Dermis blood vessel endothelial cell (primary cell): ENCODE results near the gene PLEKHJ1. TPM values are rescaled to one million over a fixed set of nuclear protein-coding genes. Genes with fewer than 3 reads are reported as not detected.

Source experiments
- DNase-seq: peaks from one replicate; pipeline ENCODE4 v3.0.0; 2010
- total RNA-seq: library from RNA; depleted of rRNA; stranded (reverse); fragments of >200 nt; gene quantifications from 2 replicates; pipeline ENCODE4 v1.2.3, GENCODE V29; 2014

Gene PLEKHJ1
- total RNA-seq, 1 donor from 2014 or later, result 84.9 TPM

- peak; percentile 98 for DNase-seq
Measured at GRCh38 chr19:2269244-2270156, 33.4 kb upstream of the PLEKHJ1 start.

DNA sequence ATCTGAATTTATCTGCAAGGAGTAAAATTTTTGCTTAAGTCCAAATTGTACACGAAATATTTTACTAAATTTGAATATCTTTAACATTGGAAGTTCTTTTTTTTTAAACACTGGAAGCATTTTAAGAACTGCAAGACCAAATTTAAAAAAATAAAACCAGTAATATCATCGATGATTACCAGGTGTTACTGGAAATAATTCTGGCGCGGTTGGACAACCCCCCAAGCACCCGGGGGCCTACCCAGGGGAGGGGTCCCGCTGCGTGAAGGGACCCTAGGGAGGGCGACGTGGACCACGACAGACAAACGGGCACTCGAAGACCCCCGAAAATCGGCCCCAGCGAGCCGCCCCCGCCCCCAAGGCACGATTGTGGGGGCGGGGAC, 32.7 kb upstream of the PLEKHJ1 start:
- DNase-seq, result no peak

DNA sequence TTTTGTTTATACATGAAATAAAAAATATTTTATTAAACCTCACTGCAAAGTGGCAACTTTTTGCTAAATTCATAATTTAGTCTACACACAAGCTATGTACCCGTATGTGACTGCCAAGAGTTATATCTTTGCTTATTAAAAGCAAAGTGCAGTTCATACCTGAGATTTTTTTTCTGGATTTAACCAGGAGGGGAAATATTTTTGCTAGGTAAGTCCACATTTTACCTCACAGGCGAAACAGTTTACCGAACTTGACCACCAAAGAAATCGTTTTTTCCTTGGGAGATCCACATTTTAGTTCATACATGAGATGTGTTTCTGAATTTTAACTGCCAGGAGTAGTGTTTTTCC, 32.3 kb upstream of the PLEKHJ1 start:
- DNase-seq, result no peak

DNA sequence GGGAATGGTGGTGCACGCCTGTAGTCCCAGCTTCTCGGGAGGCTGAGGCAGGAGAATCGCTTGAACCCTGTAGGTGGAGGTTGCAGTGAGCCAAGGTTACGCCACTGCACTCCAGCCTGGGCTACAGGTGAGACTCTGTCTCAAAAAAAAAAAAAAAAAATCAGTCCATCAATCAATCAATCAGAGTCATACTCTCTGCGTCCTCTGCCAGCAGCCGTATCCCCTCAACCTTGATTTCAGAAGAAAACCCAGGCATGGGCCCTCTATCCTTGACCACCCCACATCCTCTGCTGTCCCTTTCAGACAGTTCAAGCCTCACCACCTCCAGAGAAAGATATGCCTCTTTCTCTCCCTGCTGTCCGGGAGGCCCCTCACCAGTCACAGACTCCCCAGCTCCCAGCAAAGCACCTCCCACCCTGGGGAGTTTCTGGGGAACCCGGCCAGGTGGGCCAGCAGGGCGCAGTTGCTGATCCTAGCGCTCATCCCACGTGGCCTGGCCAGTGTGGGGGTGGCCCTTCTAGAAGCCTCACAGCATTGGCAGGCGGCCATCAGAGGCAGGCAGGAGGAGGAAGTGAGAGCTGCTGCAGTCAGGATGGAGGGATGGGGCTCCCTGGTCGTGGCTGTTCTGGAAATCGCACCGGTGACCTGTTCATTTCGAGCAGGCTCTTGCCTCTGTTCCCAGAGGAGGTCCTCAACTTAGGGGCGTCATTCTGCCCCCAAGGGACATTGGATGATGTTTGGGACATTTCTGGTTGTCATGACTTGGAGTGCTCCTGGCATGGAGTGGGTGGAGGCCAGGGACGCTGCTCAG, 30.3 kb upstream of the PLEKHJ1 start:
- DNase-seq, result peak; percentile 84

- DNase-seq, result peak; percentile 73
Measured at GRCh38 chr19:2261438-2262172, 25.5 kb upstream of the PLEKHJ1 start.

DNA sequence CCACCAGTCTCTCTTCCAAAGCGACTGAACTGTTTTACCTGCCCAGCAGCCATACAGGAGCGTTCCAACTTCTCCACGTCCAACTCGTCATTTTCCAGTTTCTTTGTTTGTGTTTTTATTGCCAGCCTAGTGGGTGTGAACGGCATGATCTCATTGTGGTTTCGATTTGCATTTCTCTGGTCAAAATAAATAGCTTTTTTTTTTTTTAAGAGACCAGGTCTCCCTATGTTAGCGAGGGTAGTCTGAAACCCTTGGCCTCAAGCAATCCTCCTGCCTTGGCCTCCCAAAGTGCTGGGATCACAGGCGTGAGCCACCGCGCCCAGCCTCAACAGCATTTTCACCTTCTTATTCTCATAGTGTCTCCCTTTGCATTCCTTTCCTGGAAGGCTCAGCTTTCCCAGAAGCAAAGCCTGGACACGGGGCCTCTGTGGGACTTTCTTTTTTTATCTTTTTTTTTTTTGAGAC, 24.2 kb upstream of the PLEKHJ1 start:
- DNase-seq, result no peak

DNA sequence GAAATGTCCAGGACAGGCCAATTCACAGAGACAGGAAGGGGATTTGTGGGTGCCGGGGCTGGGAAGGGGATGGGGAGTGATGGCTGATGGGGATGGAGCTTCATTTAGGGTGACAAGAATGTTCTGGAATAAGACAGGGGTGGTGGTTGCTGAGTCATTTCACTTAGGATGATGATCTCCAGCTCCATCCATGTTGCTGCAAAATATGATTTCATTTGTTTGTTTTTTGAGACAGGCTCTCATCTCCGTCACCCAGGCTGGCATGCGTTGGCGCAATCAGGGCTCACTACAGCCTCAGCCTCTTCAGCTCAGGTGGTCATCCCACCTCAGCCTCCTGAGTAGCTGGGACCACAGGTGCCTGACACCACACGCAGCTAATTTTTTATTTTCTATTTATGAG, 23.2 kb upstream of the PLEKHJ1 start:
- DNase-seq, result no peak

DNA sequence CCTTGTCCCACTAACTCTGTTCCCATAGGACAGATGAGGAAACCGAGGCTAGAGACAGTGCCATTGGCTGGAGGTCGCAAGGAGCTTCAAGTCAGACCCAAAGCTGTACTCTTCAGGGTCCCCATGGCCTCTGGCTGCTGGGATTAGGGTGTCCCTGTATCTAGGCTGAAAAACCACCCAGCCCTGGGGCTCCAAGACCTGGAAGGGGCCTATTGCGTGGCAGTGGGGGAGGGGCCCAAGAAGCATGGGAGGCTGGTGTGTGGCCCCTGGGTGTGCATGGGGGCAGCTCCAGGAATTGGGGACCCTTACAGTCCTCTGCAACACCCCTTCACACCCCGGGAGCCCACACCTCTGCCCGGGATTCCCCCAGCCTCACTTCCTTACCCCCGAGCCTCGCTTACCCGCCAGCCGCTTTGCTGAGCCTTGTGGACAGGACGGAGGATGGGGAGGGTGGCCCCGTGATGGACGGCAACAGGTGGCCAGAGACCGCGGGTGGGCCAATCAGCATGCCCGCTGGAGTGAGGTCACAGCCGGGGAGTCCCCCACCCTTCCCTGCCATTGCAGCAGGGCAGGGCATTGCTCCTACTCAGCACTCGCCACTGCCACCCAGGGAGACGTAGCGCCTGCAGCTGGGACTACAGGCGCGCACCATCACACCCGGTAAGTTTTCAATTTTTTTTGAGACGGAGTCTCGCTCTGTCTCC, 20.0 kb upstream of the PLEKHJ1 start, which contains the start of gene JSRP1:
Gene JSRP1, minus strand, starts transcription at position 436 of the 704 bp plus-strand sequence. CDS start 1,103 bp downstream, outside the sequence.
- no peak for DNase-seq

GRCh38 chr19:2255112-2255845, 19.1 kb upstream of the PLEKHJ1 start:
- DNase-seq, result no peak

GRCh38 chr19:2254064-2254872, 18.1 kb upstream of the PLEKHJ1 start:
- peak; percentile 61 for DNase-seq

- DNase-seq, result no peak
Measured at GRCh38 chr19:2253106-2254063, 17.3 kb upstream of the PLEKHJ1 start.

GRCh38 chr19:2252797-2253105, 16.6 kb upstream of the PLEKHJ1 start:
- DNase-seq, result no peak

DNA sequence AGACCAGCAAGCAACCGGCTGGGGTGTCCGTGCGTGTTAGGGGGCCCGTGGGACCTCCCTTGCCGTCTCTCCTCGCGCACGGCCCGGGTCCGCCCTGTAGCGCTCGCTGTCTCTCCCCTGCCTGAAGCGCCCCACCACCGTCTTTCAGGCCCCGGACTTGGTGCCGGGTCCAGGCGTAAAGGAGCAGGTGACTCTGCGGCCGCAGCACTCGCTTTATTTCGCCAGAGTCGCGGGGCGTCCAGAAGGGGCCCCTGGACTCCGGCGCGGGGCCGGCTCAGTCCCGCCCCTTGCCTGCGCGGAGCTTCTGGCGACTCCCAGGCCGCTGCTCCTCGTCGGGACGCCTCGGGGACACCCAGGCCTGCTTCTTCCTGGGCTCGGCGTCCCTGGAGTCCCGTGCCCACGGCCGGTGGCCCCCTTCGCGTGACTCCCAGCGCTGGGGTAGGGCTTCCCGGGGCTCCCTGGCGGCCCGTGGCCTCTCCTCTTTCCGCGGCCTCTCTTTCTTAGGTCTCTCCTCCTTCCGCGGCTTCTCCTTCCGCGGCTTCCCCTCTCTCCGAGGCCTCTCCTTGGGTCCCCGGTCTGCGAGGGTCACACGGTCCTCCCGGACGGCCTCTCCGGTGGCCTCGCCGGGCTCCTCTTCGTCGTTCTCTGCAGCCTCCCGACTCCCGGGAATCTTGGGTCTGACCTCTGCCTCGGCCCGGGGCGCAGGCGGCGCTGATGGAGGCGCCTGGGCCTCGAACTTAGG, 16.1 kb upstream of the PLEKHJ1 start:
- no peak for DNase-seq

DNA sequence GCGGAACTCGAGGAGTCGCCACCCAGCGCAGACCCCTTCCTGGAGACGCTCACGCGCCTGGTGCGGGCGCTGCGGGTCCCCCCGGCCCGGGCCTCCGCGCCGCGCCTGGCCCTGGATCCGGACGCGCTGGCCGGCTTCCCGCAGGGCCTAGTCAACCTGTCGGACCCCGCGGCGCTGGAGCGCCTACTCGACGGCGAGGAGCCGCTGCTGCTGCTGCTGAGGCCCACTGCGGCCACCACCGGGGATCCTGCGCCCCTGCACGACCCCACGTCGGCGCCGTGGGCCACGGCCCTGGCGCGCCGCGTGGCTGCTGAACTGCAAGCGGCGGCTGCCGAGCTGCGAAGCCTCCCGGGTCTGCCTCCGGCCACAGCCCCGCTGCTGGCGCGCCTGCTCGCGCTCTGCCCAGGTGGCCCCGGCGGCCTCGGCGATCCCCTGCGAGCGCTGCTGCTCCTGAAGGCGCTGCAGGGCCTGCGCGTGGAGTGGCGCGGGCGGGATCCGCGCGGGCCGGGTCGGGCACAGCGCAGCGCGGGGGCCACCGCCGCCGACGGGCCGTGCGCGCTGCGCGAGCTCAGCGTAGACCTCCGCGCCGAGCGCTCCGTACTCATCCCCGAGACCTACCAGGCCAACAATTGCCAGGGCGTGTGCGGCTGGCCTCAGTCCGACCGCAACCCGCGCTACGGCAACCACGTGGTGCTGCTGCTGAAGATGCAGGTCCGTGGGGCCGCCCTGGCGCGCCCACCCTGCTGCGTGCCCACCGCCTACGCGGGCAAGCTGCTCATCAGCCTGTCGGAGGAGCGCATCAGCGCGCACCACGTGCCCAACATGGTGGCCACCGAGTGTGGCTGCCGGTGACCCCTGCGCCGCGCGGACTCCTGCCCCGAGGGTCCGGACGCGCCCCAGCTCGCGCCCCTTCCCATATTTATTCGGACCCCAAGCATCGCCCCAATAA, 15.3 kb upstream of the PLEKHJ1 start:
- peak; percentile 30 for DNase-seq

DNA sequence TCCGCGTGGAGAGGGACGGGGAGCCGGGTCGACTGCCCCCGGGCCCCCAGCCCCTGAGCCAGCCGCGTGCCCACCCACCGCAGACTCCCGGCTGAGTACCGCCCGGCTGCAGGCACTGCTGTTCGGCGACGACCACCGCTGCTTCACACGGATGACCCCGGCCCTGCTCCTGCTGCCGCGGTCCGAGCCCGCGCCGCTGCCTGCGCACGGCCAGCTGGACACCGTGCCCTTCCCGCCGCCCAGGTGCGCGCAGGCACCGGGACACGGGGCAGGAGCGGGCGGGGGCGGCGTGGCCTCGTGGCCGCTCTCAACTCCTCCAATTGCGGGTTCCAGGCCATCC, 14.6 kb upstream of the PLEKHJ1 start:
- DNase-seq, result no peak

GRCh38 chr19:2249880-2250765, 14.0 kb upstream of the PLEKHJ1 start:
- no peak for DNase-seq
